Measurements from ENCODE around the gene ANKRD63. TPM values are rescaled to one million over a fixed set of nuclear protein-coding genes. Genes with fewer than 3 reads are reported as not detected.

Gene ANKRD63
- total and polyA plus RNA-seq, 2 donors (not counting 1 experiment from before 2014, with no cell fraction given) = 0.25 TPM; not detected in 1

DNA sequence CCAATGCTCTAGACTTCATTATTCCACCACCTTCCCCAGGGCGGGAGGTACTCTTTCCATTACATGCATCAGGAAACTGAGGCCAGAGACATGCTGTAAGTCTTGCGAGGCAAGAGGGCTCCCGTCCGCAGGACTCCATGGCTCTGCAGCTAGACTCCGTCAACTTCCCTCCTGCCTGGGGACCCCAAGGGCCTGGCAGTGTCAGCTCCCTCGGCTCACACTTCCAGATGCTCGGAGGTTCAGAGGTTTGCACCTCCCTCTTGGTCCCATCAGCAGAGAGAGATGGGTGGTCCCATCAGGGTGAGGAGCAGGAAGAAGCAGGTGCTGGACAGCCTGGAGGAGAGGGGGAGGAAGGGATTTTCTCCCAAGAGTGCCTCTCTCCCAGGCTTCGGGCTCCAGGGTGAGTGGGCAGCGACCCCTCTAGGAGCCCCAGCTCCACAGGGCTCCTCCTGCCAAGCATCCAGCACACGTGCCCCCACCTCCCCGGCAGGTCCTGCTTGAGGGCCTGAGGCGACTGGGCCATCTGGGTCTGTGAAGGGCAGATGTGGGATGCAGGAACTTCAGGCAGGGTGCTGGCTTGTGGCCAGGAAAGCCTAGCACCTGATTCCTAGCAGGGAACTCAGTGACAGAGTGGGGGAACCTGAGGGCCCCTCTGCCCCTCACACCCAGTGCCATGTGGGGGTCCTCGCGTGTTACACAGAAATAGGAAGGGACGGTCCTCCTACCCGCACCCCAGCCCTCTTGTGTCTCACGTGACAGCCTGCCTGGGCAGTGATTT is 34.7 kb downstream of the ANKRD63 start:
- DNase-seq = no peak
- POLR2A ChIA-PET = no interaction called here
- WGBS (ENCODE audit: insufficient coverage) = 91% methylated on average over 14 of the region's 17 CpGs

More for the DNA sequence above, 34.7 kb downstream of the ANKRD63 start:
- no peak for TF ChIP-seq EZH2 (IDR thresholded peaks at IDR 0.05; ENCODE audit: borderline replicate concordance, insufficient read depth, low read depth, low read length, poor library complexity, severe bottlenecking)
- TF ChIP-seq, protein P1, sequence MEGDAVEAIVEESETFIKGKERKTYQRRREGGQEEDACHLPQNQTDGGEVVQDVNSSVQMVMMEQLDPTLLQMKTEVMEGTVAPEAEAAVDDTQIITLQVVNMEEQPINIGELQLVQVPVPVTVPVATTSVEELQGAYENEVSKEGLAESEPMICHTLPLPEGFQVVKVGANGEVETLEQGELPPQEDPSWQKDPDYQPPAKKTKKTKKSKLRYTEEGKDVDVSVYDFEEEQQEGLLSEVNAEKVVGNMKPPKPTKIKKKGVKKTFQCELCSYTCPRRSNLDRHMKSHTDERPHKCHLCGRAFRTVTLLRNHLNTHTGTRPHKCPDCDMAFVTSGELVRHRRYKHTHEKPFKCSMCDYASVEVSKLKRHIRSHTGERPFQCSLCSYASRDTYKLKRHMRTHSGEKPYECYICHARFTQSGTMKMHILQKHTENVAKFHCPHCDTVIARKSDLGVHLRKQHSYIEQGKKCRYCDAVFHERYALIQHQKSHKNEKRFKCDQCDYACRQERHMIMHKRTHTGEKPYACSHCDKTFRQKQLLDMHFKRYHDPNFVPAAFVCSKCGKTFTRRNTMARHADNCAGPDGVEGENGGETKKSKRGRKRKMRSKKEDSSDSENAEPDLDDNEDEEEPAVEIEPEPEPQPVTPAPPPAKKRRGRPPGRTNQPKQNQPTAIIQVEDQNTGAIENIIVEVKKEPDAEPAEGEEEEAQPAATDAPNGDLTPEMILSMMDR (IDR thresholded peaks at IDR 0.05) = no peak
- Histone ChIP-seq H4K20me1 (ENCODE audit: control insufficient read depth, insufficient read depth, low read length, poor library complexity, severe bottlenecking) (no peaks in the 10 kb centered on the region), H3K9ac (ENCODE audit: low read length) (no peak overlapping the region), H3K36me3 (replicated peaks in 1 of 2; ENCODE audit: control extremely low read depth in 1 of 2, control insufficient read depth in 1 of 2, extremely low read depth in 1 of 2, insufficient read depth in 2 of 2, low read length in 1 of 2) (no peaks in the 10 kb centered on the region), H3K4me1 (ENCODE audit: control insufficient read depth in 2 of 2, insufficient read depth in 2 of 2, low read length in 2 of 2) (peaks cover 4 to 11% of the 10 kb centered on the region in 2 donors), H3K4me2 (replicated peaks; ENCODE audit: low read depth, low read length, poor library complexity, severe bottlenecking) (no peak overlapping the region), H3K79me2 (ENCODE audit: control insufficient read depth, insufficient read depth, low read length) (no peaks in the 10 kb centered on the region), H3K27ac (ENCODE audit: low read length in 2 of 2) (no peak overlapping the region), H3K9me3 (ENCODE audit: control extremely low read depth in 1 of 3, control insufficient read depth in 2 of 3, insufficient read depth in 1 of 3, low read length in 2 of 3) (peaks cover 0 to 2% (median 0%) of the 10 kb centered on the region in 3 donors), H2AFZ (ENCODE audit: insufficient read depth, low read depth, low read length, poor library complexity, severe bottlenecking) (no peak overlapping the region), H3K4me3 (ENCODE audit: control extremely low read depth in 1 of 5, extremely low read depth in 1 of 5, insufficient read depth in 1 of 5, low read depth in 2 of 5, low read length in 4 of 5) (no peak overlapping the region), H3K27me3 (replicated peaks in 1 of 4; ENCODE audit: control extremely low read depth in 1 of 4, control insufficient read depth in 3 of 4, insufficient read depth in 4 of 4, low read length in 3 of 4) (peaks cover 0 to 28% (median 7%) of the 10 kb centered on the region in 4 experiments)
- CTCF ChIA-PET = interaction anchor here (1.2 kb wide), 1 partner anchor 31 kb away, joined by 3 read pairs; no protein-coding TSS in a partner anchor
- Mint-ChIP-seq H3K9me3 (ENCODE audit: insufficient read depth) (no peaks in the 10 kb centered on the region), H3K4me1 (peaks cover 4% of the 10 kb centered on the region), H3K4me3 (no peak overlapping the region), H3K27me3 (peaks cover 13% of the 10 kb centered on the region), H3K27ac (no peak overlapping the region)
- intact Hi-C loops (cut with micrococcal nuclease) = no loop called here
- ATAC-seq (ENCODE audit: low read depth) = no peak

All from B cell (primary cell).